ENCODE results near the gene TAS2R7.

Gene TAS2R7, protein sequence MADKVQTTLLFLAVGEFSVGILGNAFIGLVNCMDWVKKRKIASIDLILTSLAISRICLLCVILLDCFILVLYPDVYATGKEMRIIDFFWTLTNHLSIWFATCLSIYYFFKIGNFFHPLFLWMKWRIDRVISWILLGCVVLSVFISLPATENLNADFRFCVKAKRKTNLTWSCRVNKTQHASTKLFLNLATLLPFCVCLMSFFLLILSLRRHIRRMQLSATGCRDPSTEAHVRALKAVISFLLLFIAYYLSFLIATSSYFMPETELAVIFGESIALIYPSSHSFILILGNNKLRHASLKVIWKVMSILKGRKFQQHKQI

DNA sequence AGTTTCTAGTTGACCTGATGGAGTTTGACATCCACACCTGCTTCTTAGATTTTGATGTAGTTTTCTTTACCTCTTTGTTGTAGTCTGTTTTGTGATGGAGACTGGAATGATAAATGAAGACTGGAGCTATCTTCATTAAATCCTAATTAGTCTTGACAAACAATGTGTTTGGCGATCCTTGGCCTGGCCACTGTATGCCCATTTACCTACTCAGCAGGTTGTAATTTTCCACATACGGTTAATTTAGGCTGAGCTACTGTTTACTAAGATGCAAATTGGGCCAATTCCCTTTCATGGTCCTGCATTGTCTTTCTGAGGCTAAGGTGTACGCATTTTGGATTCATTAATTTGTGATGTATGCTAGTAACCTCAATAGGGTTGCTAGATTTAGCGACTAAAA is at the start of gene TAS2R7:
TSS of gene TAS2R7 (minus strand) at position 41 of the 400 bp plus-strand sequence. CDS start 57 bp downstream, outside the sequence.
- no peaks in the 10 kb centered on the region for H3K36me3 Mint-ChIP-seq (ENCODE audit: low read depth)
- no peaks in the 10 kb centered on the region for H3K4me1 Mint-ChIP-seq
- no peaks in the 10 kb centered on the region for H3K27me3 Mint-ChIP-seq (ENCODE audit: low read depth)
- no peaks in the 10 kb centered on the region for H3K9me3 Mint-ChIP-seq
- TF ChIP-seq, protein P1, sequence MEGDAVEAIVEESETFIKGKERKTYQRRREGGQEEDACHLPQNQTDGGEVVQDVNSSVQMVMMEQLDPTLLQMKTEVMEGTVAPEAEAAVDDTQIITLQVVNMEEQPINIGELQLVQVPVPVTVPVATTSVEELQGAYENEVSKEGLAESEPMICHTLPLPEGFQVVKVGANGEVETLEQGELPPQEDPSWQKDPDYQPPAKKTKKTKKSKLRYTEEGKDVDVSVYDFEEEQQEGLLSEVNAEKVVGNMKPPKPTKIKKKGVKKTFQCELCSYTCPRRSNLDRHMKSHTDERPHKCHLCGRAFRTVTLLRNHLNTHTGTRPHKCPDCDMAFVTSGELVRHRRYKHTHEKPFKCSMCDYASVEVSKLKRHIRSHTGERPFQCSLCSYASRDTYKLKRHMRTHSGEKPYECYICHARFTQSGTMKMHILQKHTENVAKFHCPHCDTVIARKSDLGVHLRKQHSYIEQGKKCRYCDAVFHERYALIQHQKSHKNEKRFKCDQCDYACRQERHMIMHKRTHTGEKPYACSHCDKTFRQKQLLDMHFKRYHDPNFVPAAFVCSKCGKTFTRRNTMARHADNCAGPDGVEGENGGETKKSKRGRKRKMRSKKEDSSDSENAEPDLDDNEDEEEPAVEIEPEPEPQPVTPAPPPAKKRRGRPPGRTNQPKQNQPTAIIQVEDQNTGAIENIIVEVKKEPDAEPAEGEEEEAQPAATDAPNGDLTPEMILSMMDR (IDR thresholded peaks at IDR 0.05; ENCODE audit: unreplicated experiment in 3 of 3): no peak
- H3K4me3 Mint-ChIP-seq: no peak within 1 kb of the TSS
- no peak within 1 kb of the TSS for H3K27ac Mint-ChIP-seq

DNA sequence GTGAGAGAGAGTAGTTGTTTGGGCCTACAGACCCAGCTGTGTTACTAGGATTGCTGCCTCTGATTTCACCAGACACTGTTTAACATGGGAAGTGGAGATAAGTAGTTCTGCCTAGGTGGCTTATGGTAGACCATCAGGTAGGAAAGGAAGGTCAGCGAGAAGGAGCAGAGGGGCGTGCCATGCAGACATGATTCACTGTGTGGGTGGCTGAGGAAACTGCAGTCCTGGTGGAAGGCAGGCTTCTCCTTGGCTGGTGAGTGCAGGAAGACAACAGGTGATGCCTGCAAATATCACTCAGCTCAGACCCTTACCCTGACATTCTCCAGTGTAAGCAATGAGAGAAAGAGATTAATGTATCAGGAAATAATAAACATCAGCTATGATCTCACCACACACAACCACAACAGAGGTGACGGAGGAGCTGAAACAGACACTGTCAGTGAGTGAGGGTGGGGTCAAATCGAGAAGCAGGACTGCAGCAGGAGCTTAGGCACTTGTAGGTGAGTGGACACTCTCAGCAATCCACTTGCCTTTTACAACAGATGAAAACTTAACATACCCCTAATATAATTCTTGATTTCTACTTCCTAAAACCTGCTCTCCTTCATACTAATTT is 48.9 kb upstream of the TAS2R7 start:
- H3K27me3 Mint-ChIP-seq (ENCODE audit: low read depth): no peaks in the 10 kb centered on the region
- TF ChIP-seq, protein P1 (IDR thresholded peaks at IDR 0.05; ENCODE audit: unreplicated experiment in 3 of 3): no peak
- H3K4me1 Mint-ChIP-seq: peaks cover 10% of the 10 kb centered on the region
- peaks cover 53% of the 10 kb centered on the region for H3K36me3 Mint-ChIP-seq (ENCODE audit: low read depth)
- H3K9me3 Mint-ChIP-seq: peaks cover 7% of the 10 kb centered on the region
- H3K4me3 Mint-ChIP-seq: no peak overlapping the region
- H3K27ac Mint-ChIP-seq: no peak overlapping the region

DNA sequence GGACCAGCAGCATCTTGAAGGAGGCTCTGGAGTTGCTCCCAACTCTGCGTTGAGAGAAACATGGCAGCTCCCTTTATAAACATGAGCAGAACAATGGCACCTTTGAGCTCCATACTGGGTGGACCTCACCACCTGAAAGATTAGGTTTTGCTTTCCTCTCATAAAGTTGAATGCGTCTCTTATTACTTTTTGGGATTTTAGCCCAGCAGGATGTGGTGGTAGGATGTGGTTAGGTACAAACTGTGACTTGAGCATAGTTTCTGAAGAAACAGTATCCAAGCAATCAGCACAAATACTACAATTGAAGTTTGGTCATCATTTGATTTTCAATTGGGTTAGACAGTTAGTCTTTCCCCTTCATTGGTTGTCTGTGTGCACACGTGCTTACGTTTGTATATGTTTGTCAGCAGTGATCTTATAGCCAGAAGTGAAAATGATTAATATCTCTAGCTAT is 47.0 kb upstream of the TAS2R7 start, which contains the start of gene PRR4:
TSS of gene PRR4 (minus strand) at position 51 of the 454 bp plus-strand sequence. CDS start at position 13, 38 bp downstream.
- TF ChIP-seq, protein P1 (IDR thresholded peaks at IDR 0.05; ENCODE audit: unreplicated experiment in 3 of 3): no peak
- peaks cover 10% of the 10 kb centered on the region for H3K4me1 Mint-ChIP-seq
- H3K36me3 Mint-ChIP-seq (ENCODE audit: low read depth): peaks cover 47% of the 10 kb centered on the region
- H3K27ac Mint-ChIP-seq: no peak within 1 kb of the TSS
- H3K9me3 Mint-ChIP-seq: no peaks in the 10 kb centered on the region
- no peaks in the 10 kb centered on the region for H3K27me3 Mint-ChIP-seq (ENCODE audit: low read depth)
- H3K4me3 Mint-ChIP-seq: no peak within 1 kb of the TSS

DNA sequence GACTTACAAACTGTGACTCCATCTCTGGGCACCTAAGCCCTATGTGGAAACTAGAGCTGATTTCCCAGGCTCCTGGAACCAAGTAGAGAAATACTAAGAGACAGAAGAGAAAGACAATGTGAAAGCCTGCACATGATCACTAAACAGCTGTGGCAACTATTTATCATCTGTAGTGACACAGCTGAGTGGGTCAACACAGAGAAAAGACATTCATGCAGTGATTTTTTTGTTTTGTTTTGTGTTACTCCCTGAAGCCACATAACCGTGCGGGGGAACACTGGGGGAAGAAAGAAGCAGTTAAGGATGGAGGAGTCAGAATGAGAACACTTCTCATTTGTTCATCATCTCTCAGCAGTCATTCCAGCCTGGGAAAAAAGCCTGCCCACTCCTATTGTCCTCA is 45.3 kb upstream of the TAS2R7 start:
- H3K27me3 Mint-ChIP-seq (ENCODE audit: low read depth): no peaks in the 10 kb centered on the region
- peak overlapping the region in 2 of 3 experiments; percentile 7 to 9 for H3K27ac Mint-ChIP-seq
- H3K9me3 Mint-ChIP-seq: no peaks in the 10 kb centered on the region
- TF ChIP-seq, protein P1 (IDR thresholded peaks at IDR 0.05; ENCODE audit: unreplicated experiment in 3 of 3): no peak
- H3K4me1 Mint-ChIP-seq: peaks cover 10% of the 10 kb centered on the region
- peaks cover 47% of the 10 kb centered on the region for H3K36me3 Mint-ChIP-seq (ENCODE audit: low read depth)
- H3K4me3 Mint-ChIP-seq: no peak overlapping the region

DNA sequence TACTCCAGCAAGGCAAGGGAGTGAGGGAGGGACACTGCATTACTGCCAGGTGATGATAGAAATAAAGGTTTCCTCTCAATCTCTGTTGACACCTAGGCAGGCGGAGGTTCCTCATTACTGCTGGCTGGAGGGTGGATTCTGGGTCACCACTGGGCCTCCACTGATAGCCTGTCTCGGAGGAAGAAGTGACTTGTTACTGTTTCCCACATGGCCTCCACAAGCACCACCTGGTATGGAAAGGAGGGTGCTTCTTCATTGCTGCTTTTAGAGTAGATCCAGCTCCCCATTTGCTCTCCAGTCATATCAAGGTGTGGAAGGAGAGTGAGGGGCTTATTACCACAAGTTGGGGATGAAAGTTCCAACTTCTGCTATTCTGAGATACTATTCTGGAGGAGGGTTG is 40.4 kb upstream of the TAS2R7 start:
- H3K27ac Mint-ChIP-seq: no peak overlapping the region
- no peaks in the 10 kb centered on the region for H3K9me3 Mint-ChIP-seq
- H3K36me3 Mint-ChIP-seq (ENCODE audit: low read depth): peaks cover 42% of the 10 kb centered on the region
- TF ChIP-seq, protein P1 (IDR thresholded peaks at IDR 0.05; ENCODE audit: unreplicated experiment in 3 of 3): no peak
- H3K27me3 Mint-ChIP-seq (ENCODE audit: low read depth): no peaks in the 10 kb centered on the region
- no peak overlapping the region for H3K4me3 Mint-ChIP-seq
- H3K4me1 Mint-ChIP-seq: peaks cover 3% of the 10 kb centered on the region

Data from nephron (organoid).